Endodermal cell (in vitro differentiated cells): ENCODE measurements around the gene LDLRAD4. TPM values are rescaled to one million over a fixed set of nuclear protein-coding genes. Genes with fewer than 3 reads are reported as not detected.

Source experiments
- DNase-seq: peaks from one replicate; pipeline ENCODE4 v3.0.0-alpha.2; 2017
- H3K27ac ChIP-seq: 2 replicates; pipeline ENCODE4 v1.5.1; 2013; ENCODE audit warnings: mild to moderate bottlenecking, low read depth, low read length, moderate library complexity
- H3K27me3 ChIP-seq: 2 replicates; pipeline ENCODE4 v1.6.1; 2013; ENCODE audit warnings: mild to moderate bottlenecking, low read length, moderate library complexity; ENCODE audit not compliant: insufficient read depth, control insufficient read depth, poor library complexity, severe bottlenecking
- H3K36me3 ChIP-seq: 2 replicates; pipeline ENCODE4 v1.7.0; 2013; ENCODE audit warnings: mild to moderate bottlenecking, low read length, moderate library complexity; ENCODE audit not compliant: control insufficient read depth, insufficient read depth
- H3K4me1 ChIP-seq: one replicate; pipeline ENCODE4 v1.7.0; 2013; ENCODE audit warnings: low read length; ENCODE audit not compliant: control insufficient read depth, insufficient read depth
- H3K4me3 ChIP-seq: 2 replicates; pipeline ENCODE4 v1.5.1; 2013; ENCODE audit warnings: mild to moderate bottlenecking, low read length, moderate library complexity
- H3K9ac ChIP-seq: 2 replicates; pipeline ENCODE4 v1.6.1; 2013; ENCODE audit warnings: mild to moderate bottlenecking, low read length, moderate library complexity; ENCODE audit not compliant: poor library complexity, severe bottlenecking; ENCODE audit errors: extremely low read depth
- H3K9me3 ChIP-seq: 2 replicates; pipeline ENCODE4 v1.6.1; 2013; ENCODE audit warnings: mild to moderate bottlenecking, low read length, moderate library complexity; ENCODE audit not compliant: control insufficient read depth
- H3K27ac Mint-ChIP-seq: 2 replicates; pipeline ENCODE4 v1.8.0; 2020; ENCODE audit warnings: mixed read lengths
- H3K27me3 Mint-ChIP-seq: 2 replicates; pipeline ENCODE4 v1.8.0; 2021; ENCODE audit warnings: mild to moderate bottlenecking, mixed read lengths; ENCODE audit not compliant: insufficient read depth
- H3K36me3 Mint-ChIP-seq: 2 replicates; pipeline ENCODE4 v1.8.0; 2020; ENCODE audit warnings: low read depth, mixed read lengths
- H3K4me1 Mint-ChIP-seq: 2 replicates; pipeline ENCODE4 v1.8.0; 2020; ENCODE audit warnings: mixed read lengths
- H3K4me3 Mint-ChIP-seq: 2 replicates; pipeline ENCODE4 v1.8.0; 2020; ENCODE audit warnings: mild to moderate bottlenecking, moderate library complexity, mixed read lengths
- H3K9me3 Mint-ChIP-seq: 2 replicates; pipeline ENCODE4 v1.8.0; 2020; ENCODE audit warnings: mild to moderate bottlenecking, mixed read lengths
- CTCF ChIP-seq: fragments of 200-600 bp; sonication (generic); conservative IDR thresholded peaks from 2 replicates; pipeline ENCODE4 v1.5.0; 2021; ENCODE audit warnings: antibody characterized with exemption, mild to moderate bottlenecking
- WGBS, 2 experiments: methylation state at CpG; one replicate each; pipeline versions ENCODE4 v1.1.5 to v1.1.7; 2013; ENCODE audit warnings: missing lambda C conversion rate in 2 of 2, mixed read lengths in 1 of 2; ENCODE audit not compliant: insufficient coverage in 1 of 2, insufficient read length in 1 of 2; 5-methylcytosine and 5-hydroxymethylcytosine counted together
- total RNA-seq, 2 donors: library from RNA; stranded (reverse); fragmentation: NEBNext Ultra II Directional in 1 of 2; extraction: Animal tissue kit (Norgen Biotek cat#: 25700) in 1 of 2; gene quantifications; 2 replicates in 1 of 2; 3 replicates in 1 of 2; pipeline ENCODE4 v1.2.1, GENCODE V29; 2021

The LDLRAD4 gene
- total RNA-seq, 2 donors from 2014 or later: 14.9 to 15.1 TPM

GRCh38 chr18:13206301-13206700, 12.3 kb upstream of the LDLRAD4 start:
- no peaks in the 10 kb centered on the region for H3K9me3 ChIP-seq
- H3K36me3 ChIP-seq: no peaks in the 10 kb centered on the region
- H3K4me3 ChIP-seq: no peak overlapping the region
- H3K27me3 Mint-ChIP-seq: peaks cover 20% of the 10 kb centered on the region
- H3K36me3 Mint-ChIP-seq: no peaks in the 10 kb centered on the region
- no peak overlapping the region for H3K27ac ChIP-seq
- DNase-seq: no peak
- no peak for TF ChIP-seq CTCF
- no peaks in the 10 kb centered on the region for H3K9me3 Mint-ChIP-seq
- H3K9ac ChIP-seq: no peak overlapping the region
- 91 to 100% methylated on average over 1 to 6 of the region's 6 CpGs for WGBS, 2 experiments
- H3K27ac Mint-ChIP-seq: no peak overlapping the region
- no peaks in the 10 kb centered on the region for H3K4me1 Mint-ChIP-seq
- no peaks in the 10 kb centered on the region for H3K27me3 ChIP-seq
- no peak overlapping the region for H3K4me3 Mint-ChIP-seq
- H3K4me1 ChIP-seq: no peaks in the 10 kb centered on the region

GRCh38 chr18:13207294-13207693, 11.3 kb upstream of the LDLRAD4 start:
- H3K36me3 Mint-ChIP-seq: no peaks in the 10 kb centered on the region
- H3K27me3 Mint-ChIP-seq: peaks cover 17% of the 10 kb centered on the region
- no peak for DNase-seq
- Histone ChIP-seq H3K9me3 (no peaks in the 10 kb centered on the region), H3K27me3 (no peaks in the 10 kb centered on the region), H3K36me3 (no peaks in the 10 kb centered on the region), H3K4me1 (no peaks in the 10 kb centered on the region), H3K9ac (no peak overlapping the region), H3K27ac (no peak overlapping the region), H3K4me3 (no peak overlapping the region)
- H3K27ac Mint-ChIP-seq: no peak overlapping the region
- no peaks in the 10 kb centered on the region for H3K4me1 Mint-ChIP-seq
- no peaks in the 10 kb centered on the region for H3K9me3 Mint-ChIP-seq
- no peak for TF ChIP-seq CTCF
- WGBS, 2 experiments: 89 to 98% methylated on average over 6 of the region's 6 CpGs
- no peak overlapping the region for H3K4me3 Mint-ChIP-seq

- peaks cover 4% of the 10 kb centered on the region for H3K27me3 ChIP-seq
- H3K9ac ChIP-seq: no peak overlapping the region
- peaks cover 31% of the 10 kb centered on the region for H3K27me3 Mint-ChIP-seq
- H3K27ac ChIP-seq: no peak overlapping the region
- H3K36me3 ChIP-seq: no peaks in the 10 kb centered on the region
- no peak for DNase-seq
- H3K4me3 ChIP-seq: no peak overlapping the region
- H3K9me3 Mint-ChIP-seq: no peaks in the 10 kb centered on the region
- 81% methylated on average over 7 of the region's 7 CpGs; no CpG with 5 or more reads in 1 of the 2 experiments for WGBS, 2 experiments
- H3K4me3 Mint-ChIP-seq: no peak overlapping the region
- H3K4me1 ChIP-seq: no peaks in the 10 kb centered on the region
- H3K4me1 Mint-ChIP-seq: peaks cover 2% of the 10 kb centered on the region
- no peaks in the 10 kb centered on the region for H3K36me3 Mint-ChIP-seq
- H3K9me3 ChIP-seq: no peaks in the 10 kb centered on the region
- TF ChIP-seq CTCF: no peak
- H3K27ac Mint-ChIP-seq: no peak overlapping the region
Measured at GRCh38 chr18:13211534-13211933, 7.0 kb upstream of the LDLRAD4 start.
